MM.1S (cell line): ENCODE data around the gene SOCS2.

Source experiments
- CTCF ChIP-seq: fragments of 300-600 bp; sonication (generic); IDR thresholded peaks from 2 replicates; pipeline ENCODE4 v1.5.1; 2016; ENCODE audit warnings: antibody characterized with exemption, low read length, mixed read lengths
- EZH2 ChIP-seq: fragments of 300-600 bp; sonication (generic); optimal IDR thresholded peaks from 2 replicates; pipeline ENCODE3; 2017; ENCODE audit warnings: low read depth, mild to moderate bottlenecking, antibody characterized with exemption, low read length, mixed read lengths
- EZH2phosphoT487 ChIP-seq: fragments of 300-600 bp; sonication (generic); IDR thresholded peaks from 2 replicates; pipeline ENCODE4 v1.6.1; 2018; ENCODE audit warnings: antibody characterized with exemption, low read length

- TF ChIP-seq CTCF (no peak), EZH2 (no peak), EZH2phosphoT487 (no peak)
Observed at GRCh38 chr12:93599192-93599591, 26.7 kb downstream of the SOCS2 start.
